OCI-LY1 (cell line): Measurements from ENCODE around the gene ITPK1.

ENCODE experiments used
- EZH2 ChIP-seq: fragments of 200-600 bp; sonication (generic), shearing (Covaris generic); IDR thresholded peaks from 2 replicates; pipeline ENCODE4 v1.8.0; 2017; ENCODE audit warnings: borderline replicate concordance, mixed run types, mild to moderate bottlenecking, antibody characterized with exemption, low read length, moderate library complexity, mixed read lengths
- TF ChIP-seq, protein P1 (sequence below): fragments of 200-600 bp; sonication (generic), shearing (Covaris generic); IDR thresholded peaks from 2 replicates; pipeline ENCODE4 v1.5.1; 2017; ENCODE audit warnings: mild to moderate bottlenecking, antibody characterized with exemption, low read length, moderate library complexity, mixed read lengths

DNA sequence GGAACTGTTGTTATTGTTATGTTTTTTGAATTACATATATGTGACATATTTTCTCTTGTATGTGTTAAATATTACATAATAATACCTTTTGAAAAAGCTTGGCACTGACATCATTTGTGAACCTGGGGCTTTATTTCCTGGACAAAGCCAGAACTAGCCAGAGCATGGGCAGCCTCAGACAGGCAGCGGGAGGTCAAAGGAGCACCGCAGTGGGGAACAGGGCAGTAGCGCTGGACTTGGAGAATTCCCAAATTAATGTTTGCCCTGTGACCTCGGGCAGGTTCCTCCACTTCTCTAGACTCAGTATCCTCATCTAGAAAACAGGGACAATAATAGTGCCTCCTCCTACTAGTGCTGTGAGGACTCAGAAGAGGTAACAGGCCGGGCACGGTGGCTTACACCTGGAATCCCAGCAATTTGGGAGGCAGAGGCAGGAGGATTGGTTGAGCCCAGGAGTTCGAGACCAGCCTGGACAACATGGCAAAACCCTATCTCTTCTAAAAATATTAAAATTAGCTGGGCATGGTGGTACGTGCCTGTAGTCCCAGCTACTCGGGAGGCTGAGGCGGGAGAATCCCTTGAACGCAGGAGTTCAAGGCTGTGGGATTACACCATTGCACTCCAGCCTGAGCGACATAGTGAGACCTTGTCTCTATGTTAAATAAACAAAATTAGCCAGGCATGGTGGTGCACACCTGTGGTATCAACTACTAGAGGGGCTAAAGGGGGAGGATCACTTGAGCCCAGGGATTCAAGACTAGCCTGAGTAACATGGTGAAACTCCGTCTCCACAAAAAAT lies 27.3 kb upstream of the ITPK1 start:
- TF ChIP-seq, protein P1, sequence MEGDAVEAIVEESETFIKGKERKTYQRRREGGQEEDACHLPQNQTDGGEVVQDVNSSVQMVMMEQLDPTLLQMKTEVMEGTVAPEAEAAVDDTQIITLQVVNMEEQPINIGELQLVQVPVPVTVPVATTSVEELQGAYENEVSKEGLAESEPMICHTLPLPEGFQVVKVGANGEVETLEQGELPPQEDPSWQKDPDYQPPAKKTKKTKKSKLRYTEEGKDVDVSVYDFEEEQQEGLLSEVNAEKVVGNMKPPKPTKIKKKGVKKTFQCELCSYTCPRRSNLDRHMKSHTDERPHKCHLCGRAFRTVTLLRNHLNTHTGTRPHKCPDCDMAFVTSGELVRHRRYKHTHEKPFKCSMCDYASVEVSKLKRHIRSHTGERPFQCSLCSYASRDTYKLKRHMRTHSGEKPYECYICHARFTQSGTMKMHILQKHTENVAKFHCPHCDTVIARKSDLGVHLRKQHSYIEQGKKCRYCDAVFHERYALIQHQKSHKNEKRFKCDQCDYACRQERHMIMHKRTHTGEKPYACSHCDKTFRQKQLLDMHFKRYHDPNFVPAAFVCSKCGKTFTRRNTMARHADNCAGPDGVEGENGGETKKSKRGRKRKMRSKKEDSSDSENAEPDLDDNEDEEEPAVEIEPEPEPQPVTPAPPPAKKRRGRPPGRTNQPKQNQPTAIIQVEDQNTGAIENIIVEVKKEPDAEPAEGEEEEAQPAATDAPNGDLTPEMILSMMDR = no peak
- TF ChIP-seq EZH2 = no peak
